Uterus (tissue), 2 donors: Measurements from ENCODE around the gene MCOLN2.

Experiments used
- POLR2A ChIP-seq, 2 donors: fragments of 450-650 bp; IDR thresholded peaks; one replicate each; pipeline ENCODE4 v1.6.1; 2016; ENCODE audit warnings: antibody characterized with exemption in 2 of 2, mild to moderate bottlenecking in 1 of 2, moderate library complexity in 1 of 2
- TF ChIP-seq, protein P1 (sequence below), 4 experiments: fragments of 200-600 bp in 2 of 4; fragments of 450-650 bp in 2 of 4; sonication (generic) in 2 of 4; IDR thresholded peaks; one replicate each; pipeline ENCODE4 v1.5.1; 2016 to 2019; ENCODE audit warnings: antibody characterized with exemption in 4 of 4, mild to moderate bottlenecking in 2 of 4, moderate library complexity in 1 of 4

DNA sequence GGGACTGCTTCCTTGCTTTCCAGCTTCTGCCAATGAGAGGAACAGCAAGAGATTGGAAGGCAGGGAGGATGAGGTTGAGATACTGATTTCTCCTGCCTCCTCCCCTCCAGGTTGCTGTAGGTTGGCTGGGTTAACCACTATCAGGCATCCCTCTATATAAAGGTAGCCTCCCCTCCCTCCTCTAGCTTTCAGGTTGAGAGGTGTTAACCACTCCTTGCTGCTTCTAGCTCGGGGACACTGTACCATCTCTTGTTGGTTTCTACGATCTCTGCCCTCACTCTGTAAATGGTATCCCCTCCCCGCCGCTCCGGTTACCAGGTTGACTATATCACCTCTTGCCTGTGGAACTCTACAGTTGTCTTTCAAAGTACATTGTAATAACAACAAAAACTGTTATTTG, 120.6 kb downstream of the MCOLN2 start:
- TF ChIP-seq, protein P1, sequence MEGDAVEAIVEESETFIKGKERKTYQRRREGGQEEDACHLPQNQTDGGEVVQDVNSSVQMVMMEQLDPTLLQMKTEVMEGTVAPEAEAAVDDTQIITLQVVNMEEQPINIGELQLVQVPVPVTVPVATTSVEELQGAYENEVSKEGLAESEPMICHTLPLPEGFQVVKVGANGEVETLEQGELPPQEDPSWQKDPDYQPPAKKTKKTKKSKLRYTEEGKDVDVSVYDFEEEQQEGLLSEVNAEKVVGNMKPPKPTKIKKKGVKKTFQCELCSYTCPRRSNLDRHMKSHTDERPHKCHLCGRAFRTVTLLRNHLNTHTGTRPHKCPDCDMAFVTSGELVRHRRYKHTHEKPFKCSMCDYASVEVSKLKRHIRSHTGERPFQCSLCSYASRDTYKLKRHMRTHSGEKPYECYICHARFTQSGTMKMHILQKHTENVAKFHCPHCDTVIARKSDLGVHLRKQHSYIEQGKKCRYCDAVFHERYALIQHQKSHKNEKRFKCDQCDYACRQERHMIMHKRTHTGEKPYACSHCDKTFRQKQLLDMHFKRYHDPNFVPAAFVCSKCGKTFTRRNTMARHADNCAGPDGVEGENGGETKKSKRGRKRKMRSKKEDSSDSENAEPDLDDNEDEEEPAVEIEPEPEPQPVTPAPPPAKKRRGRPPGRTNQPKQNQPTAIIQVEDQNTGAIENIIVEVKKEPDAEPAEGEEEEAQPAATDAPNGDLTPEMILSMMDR (IDR thresholded peaks at IDR 0.05) = no peak
- no peak for TF ChIP-seq POLR2A (IDR thresholded peaks at IDR 0.05)
